ENCODE results near the gene GMCL2.

Gene GMCL2

GRCh38 chr5:178221853-178222252 is 34.7 kb upstream of the GMCL2 start:
- DNase-seq (ENCODE audit: low read depth): no peak

GRCh38 chr5:178221282-178221681 is 34.1 kb upstream of the GMCL2 start:
- DNase-seq (ENCODE audit: low read depth): no peak

- no peak for DNase-seq (ENCODE audit: low read depth)
Measured at GRCh38 chr5:178218827-178219226, 31.7 kb upstream of the GMCL2 start.

- DNase-seq (ENCODE audit: low read depth): no peak
Measured at GRCh38 chr5:178218237-178218776, 31.1 kb upstream of the GMCL2 start.

- no peak for DNase-seq (ENCODE audit: low read depth)
Measured at GRCh38 chr5:178216779-178217178, 29.6 kb upstream of the GMCL2 start.

- no peak for DNase-seq (ENCODE audit: low read depth)
Measured at GRCh38 chr5:178216088-178216534, 28.9 kb upstream of the GMCL2 start.

- DNase-seq (ENCODE audit: low read depth): no peak
Measured at GRCh38 chr5:178215280-178216002, 28.3 kb upstream of the GMCL2 start.

- no peak for DNase-seq (ENCODE audit: low read depth)
Measured at GRCh38 chr5:178214160-178214803, 27.1 kb upstream of the GMCL2 start.

- no peak for DNase-seq (ENCODE audit: low read depth)
Measured at GRCh38 chr5:178213748-178214151, 26.6 kb upstream of the GMCL2 start.

- DNase-seq (ENCODE audit: low read depth): no peak
Measured at GRCh38 chr5:178213003-178213461, 25.9 kb upstream of the GMCL2 start.

- no peak for DNase-seq (ENCODE audit: low read depth)
Measured at GRCh38 chr5:178212241-178213002, 25.3 kb upstream of the GMCL2 start.

- DNase-seq (ENCODE audit: low read depth): no peak
Measured at GRCh38 chr5:178211095-178212048, 24.2 kb upstream of the GMCL2 start.

GRCh38 chr5:178210686-178211085 is 23.5 kb upstream of the GMCL2 start:
- DNase-seq (ENCODE audit: low read depth): no peak

GRCh38 chr5:178210073-178210535 is 22.9 kb upstream of the GMCL2 start:
- DNase-seq (ENCODE audit: low read depth): no peak

GRCh38 chr5:178209334-178210072 is 22.3 kb upstream of the GMCL2 start:
- no peak for DNase-seq (ENCODE audit: low read depth)

GRCh38 chr5:178208540-178209227 is 21.5 kb upstream of the GMCL2 start:
- no peak for DNase-seq (ENCODE audit: low read depth)

- no peak for DNase-seq (ENCODE audit: low read depth)
Measured at GRCh38 chr5:178207917-178208280, 20.7 kb upstream of the GMCL2 start.

GRCh38 chr5:178207183-178207916 is 20.2 kb upstream of the GMCL2 start:
- DNase-seq (ENCODE audit: low read depth): no peak

Measured in stimulated activated CD8-positive, alpha-beta memory T cell treated with anti-CD3 and anti-CD28 coated beads, Interleukin-7, amount 100 ng/mL, for 24 hours (primary cell).